Bronchial epithelial cell (primary cell): ENCODE results near the gene DNAH11. TPM values are rescaled to one million over a fixed set of nuclear protein-coding genes. Genes with fewer than 3 reads are reported as not detected.
A peak's percentile ranks its signal among the peaks of the same experiment; 100 is the strongest.
"Not testable (repeated sequence)": the region's sequence is repeated elsewhere in the genome, so short reads cannot be mapped to it uniquely, and the experiment has no call there.

Source experiments
- DNase-seq: peaks from one replicate; pipeline ENCODE4 v3.0.0-alpha.2; 2010; ENCODE audit warnings: low read depth
- FAIRE-seq: peaks from 2 replicates; lab custom pipeline; 2011; peaks lifted over from hg19 to GRCh38; lab: Jason Lieb, UNC
- H3K27me3 ChIP-seq: 2 replicates; pipeline ENCODE4 v1.5.1; 2011; ENCODE audit warnings: low read length; ENCODE audit not compliant: control insufficient read depth, insufficient read depth
- H3K36me3 ChIP-seq: 2 replicates; pipeline ENCODE4 v1.5.1; 2011; ENCODE audit warnings: low read length; ENCODE audit not compliant: control insufficient read depth, insufficient read depth
- H3K4me3 ChIP-seq: 2 replicates; pipeline ENCODE4 v1.5.1; 2011; ENCODE audit warnings: mild to moderate bottlenecking, low read depth, low read length, control low read depth
- total RNA-seq: library from RNA; depleted of rRNA; stranded (reverse); fragments of >200 nt; gene quantifications from 2 replicates; pipeline ENCODE4 v1.2.1, GENCODE V29; 2014
- TF ChIP-seq, protein P1 (sequence below): IDR thresholded peaks from 2 replicates; pipeline ENCODE4 v1.5.1; 2011; ENCODE audit warnings: mild to moderate bottlenecking, moderate library complexity, low read length, control low read depth, inconsistent platforms; ENCODE audit not compliant: insufficient read depth, severe bottlenecking

The DNAH11 gene
- total RNA-seq, 1 donor from 2014 or later = 2.6 TPM

DNA sequence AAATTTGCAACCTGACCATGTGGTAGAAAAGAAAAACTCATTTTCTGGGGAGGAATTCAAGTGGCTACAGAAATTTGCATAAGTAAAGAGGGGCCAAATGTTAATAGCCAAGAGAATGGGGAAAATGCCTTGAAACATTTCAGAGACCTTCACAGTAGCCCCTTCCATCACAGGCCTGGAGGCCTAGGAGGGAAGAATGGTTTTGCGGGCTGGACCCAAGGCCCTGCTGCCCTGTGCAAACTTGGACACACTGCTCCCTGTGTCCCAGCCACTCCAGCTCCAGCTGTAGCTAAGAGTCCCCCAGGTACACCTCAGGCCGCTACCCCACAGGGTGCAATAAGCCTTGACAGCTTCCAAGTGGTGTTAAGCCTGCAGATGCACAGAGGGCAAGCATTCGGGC, 16.4 kb upstream of the DNAH11 start:
- FAIRE-seq (no peak), DNase-seq (no peak)
- Histone ChIP-seq H3K4me3 (no peak overlapping the region), H3K27me3 (no peaks in the 10 kb centered on the region), H3K36me3 (no peaks in the 10 kb centered on the region)
- TF ChIP-seq, protein P1, sequence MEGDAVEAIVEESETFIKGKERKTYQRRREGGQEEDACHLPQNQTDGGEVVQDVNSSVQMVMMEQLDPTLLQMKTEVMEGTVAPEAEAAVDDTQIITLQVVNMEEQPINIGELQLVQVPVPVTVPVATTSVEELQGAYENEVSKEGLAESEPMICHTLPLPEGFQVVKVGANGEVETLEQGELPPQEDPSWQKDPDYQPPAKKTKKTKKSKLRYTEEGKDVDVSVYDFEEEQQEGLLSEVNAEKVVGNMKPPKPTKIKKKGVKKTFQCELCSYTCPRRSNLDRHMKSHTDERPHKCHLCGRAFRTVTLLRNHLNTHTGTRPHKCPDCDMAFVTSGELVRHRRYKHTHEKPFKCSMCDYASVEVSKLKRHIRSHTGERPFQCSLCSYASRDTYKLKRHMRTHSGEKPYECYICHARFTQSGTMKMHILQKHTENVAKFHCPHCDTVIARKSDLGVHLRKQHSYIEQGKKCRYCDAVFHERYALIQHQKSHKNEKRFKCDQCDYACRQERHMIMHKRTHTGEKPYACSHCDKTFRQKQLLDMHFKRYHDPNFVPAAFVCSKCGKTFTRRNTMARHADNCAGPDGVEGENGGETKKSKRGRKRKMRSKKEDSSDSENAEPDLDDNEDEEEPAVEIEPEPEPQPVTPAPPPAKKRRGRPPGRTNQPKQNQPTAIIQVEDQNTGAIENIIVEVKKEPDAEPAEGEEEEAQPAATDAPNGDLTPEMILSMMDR = no peak

- H3K27me3 ChIP-seq, DNase-seq, H3K36me3 ChIP-seq, H3K4me3 ChIP-seq, FAIRE-seq: not testable (repeated sequence)
These were observed 10.4 kb upstream of the DNAH11 start for GRCh38 chr7:21532485-21532884.

GRCh38 chr7:21533646-21534045, 9.2 kb upstream of the DNAH11 start:
- DNase-seq, FAIRE-seq, H3K4me3 ChIP-seq, H3K36me3 ChIP-seq, H3K27me3 ChIP-seq: not testable (repeated sequence)

DNA sequence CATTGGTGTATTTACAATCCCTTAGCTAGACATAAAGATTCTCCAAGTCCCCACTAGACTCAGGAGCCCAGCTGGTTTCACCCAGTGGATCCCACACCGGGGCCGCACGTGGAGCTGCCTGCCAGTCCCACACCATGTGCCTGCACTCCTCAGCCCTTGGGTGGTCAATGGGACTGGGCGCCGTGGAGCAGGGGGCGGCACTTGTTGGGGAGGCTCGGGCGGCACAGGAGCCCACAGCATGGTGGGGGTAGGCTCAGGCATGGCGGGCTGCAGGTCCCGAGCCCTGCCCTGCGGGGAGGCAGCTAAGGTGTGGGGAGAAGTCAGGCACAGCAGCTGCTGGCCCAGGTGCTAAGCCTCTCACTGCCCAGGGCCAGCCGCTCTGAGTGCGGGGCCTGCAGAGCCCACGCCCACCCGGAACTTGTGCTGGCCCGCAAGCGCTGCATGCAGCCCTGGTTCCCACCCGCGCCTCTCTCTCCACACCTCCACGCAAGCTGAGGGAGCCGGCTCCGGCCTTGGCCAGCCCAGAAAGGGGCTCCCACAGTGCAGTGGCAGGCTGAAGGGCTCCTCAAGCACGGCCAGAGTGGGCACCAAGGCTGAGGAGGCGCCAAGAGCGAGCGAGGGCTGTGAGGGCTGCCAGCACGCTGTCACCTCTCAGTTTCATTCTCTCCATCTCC, 6.3 kb upstream of the DNAH11 start:
- not testable (repeated sequence) for FAIRE-seq, DNase-seq, H3K27me3 ChIP-seq, H3K4me3 ChIP-seq, H3K36me3 ChIP-seq

DNA sequence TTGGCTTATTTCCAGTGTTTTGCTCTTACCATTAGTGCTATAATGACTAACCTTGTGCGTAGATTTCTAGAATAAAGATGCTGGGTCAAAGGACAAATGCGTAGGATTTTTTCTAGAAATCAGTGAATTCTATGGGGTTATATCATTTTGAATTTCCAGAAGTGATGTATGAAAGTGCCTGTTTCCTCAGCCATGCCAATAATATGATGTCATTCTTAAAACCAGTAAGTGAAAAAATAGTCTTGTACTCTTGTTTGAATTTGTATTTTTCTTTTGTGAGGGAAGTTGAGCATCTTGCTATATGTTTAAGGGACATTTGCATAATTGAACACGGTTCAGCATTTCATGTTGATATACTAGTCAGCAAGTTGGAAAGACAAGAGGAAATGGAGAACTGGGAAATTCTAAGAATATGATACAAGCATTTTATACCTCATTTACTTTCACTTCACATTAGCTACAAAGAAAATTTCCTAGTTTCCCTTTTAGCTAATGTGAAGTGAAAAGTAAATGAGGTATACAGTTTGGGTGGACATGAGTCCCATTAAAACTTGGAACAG, 3.8 kb upstream of the DNAH11 start:
- FAIRE-seq = no peak
- Histone ChIP-seq H3K27me3 (no peaks in the 10 kb centered on the region), H3K4me3 (no peak overlapping the region), H3K36me3 (no peaks in the 10 kb centered on the region)
- no peak for DNase-seq
- TF ChIP-seq, protein P1 = no peak

DNA sequence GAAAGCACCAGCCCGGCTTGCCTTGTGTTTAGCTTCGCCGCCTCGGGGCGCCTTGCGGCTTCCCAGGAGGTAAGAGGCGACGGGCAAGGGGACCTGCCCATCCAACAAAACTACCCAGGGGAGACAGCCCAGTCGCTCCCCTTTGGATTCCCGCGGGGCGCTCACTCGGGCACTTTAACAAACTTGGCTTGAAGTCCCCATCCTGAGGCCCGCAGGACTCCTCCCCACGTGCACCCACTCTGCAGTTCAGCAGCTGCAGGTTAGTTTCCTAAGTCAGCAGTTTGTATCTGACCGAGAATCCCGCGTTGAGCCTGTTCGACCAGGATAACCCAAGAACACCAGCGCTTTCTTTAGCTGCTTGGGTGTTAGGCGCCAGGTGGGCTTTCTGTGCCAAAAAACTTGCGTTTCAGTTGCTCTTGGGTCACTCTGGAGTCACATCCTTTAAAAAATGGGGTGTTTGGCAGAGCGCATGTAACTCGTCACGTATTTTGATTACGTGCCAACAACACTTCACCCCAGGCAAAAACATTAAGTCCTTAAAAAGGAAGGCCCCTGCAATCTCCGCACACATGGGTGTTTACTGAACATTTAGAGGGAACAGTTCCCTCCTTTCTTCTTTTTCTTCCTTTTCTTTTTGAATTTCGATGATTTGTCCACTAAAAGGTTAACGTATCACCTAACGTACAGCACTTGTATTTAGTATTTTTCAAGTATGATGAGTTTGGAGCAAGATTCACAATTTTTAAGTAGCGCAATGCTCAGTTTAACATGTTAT, 876 bp downstream of the DNAH11 start:
- DNase-seq = peak; percentile 65
- H3K4me3 ChIP-seq = peak overlapping the region; percentile 56
- no peaks in the 10 kb centered on the region for H3K27me3 ChIP-seq
- no peak for FAIRE-seq
- TF ChIP-seq, protein P1 = no peak
- no peaks in the 10 kb centered on the region for H3K36me3 ChIP-seq

- H3K36me3 ChIP-seq = no peaks in the 10 kb centered on the region
- FAIRE-seq (no peak), DNase-seq (no peak)
- no peaks in the 10 kb centered on the region for H3K27me3 ChIP-seq
- TF ChIP-seq, protein P1 = no peak
- peak overlapping the region; percentile 56 for H3K4me3 ChIP-seq
These were observed 1.4 kb downstream of the DNAH11 start for GRCh38 chr7:21544303-21544656.
